Subcutaneous adipose tissue (tissue), 4 donors: Measurements from ENCODE around the gene TLR10. TPM values are rescaled to one million over a fixed set of nuclear protein-coding genes. Genes with fewer than 3 reads are reported as not detected.

Experiments used
- total RNA-seq, 4 donors: library from RNA; depleted of rRNA; stranded (reverse); fragments of >200 nt; gene quantifications; one replicate each; pipeline ENCODE4 v1.1.0, GENCODE V29; 2016
- TF ChIP-seq, protein P1 (sequence below): fragments of 450-650 bp; IDR thresholded peaks from one replicate; pipeline ENCODE4 v1.5.1; 2016; ENCODE audit warnings: low read depth, mild to moderate bottlenecking, control low read depth, antibody characterized with exemption, moderate library complexity

TLR10 gene
- total RNA-seq, 4 donors from 2014 or later: 0.34 to 2.1 (median 0.44) TPM; not detected in 1

DNA sequence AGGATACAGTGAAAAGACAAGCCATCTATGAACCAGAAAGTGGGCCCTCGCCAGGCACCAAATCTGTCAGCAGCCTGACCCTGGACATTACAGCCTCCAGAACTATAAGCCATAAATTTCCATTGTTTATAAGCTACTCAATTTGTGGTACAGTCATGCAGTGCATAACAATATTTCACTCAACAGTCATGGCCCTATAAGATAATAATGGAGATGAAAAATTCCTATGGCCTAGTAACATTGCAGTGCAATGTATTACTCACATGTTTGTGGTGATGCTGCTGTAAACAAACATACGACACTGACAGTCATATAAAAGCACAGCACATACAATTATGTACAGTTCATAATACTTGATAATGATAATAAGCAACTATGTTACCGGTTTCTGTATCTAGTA, 38.9 kb upstream of the TLR10 start:
- TF ChIP-seq, protein P1, sequence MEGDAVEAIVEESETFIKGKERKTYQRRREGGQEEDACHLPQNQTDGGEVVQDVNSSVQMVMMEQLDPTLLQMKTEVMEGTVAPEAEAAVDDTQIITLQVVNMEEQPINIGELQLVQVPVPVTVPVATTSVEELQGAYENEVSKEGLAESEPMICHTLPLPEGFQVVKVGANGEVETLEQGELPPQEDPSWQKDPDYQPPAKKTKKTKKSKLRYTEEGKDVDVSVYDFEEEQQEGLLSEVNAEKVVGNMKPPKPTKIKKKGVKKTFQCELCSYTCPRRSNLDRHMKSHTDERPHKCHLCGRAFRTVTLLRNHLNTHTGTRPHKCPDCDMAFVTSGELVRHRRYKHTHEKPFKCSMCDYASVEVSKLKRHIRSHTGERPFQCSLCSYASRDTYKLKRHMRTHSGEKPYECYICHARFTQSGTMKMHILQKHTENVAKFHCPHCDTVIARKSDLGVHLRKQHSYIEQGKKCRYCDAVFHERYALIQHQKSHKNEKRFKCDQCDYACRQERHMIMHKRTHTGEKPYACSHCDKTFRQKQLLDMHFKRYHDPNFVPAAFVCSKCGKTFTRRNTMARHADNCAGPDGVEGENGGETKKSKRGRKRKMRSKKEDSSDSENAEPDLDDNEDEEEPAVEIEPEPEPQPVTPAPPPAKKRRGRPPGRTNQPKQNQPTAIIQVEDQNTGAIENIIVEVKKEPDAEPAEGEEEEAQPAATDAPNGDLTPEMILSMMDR: no peak

GRCh38 chr4:38820329-38821061, 37.7 kb upstream of the TLR10 start:
- TF ChIP-seq, protein P1: no peak

- TF ChIP-seq, protein P1: no peak
Observed at GRCh38 chr4:38819569-38819968, 36.8 kb upstream of the TLR10 start.

GRCh38 chr4:38818441-38818976, 35.7 kb upstream of the TLR10 start:
- TF ChIP-seq, protein P1: no peak

GRCh38 chr4:38815885-38816782, 33.3 kb upstream of the TLR10 start:
- TF ChIP-seq, protein P1: no peak

GRCh38 chr4:38814386-38814785, 31.6 kb upstream of the TLR10 start:
- TF ChIP-seq, protein P1: no peak

- TF ChIP-seq, protein P1: no peak
Observed at GRCh38 chr4:38811297-38811696, 28.5 kb upstream of the TLR10 start.
